Breast epithelium (tissue), 4 donors: ENCODE measurements around the gene GNG12. TPM values are rescaled to one million over a fixed set of nuclear protein-coding genes. Genes with fewer than 3 reads are reported as not detected.

Experiments
- DNase-seq, 2 donors: peaks; one replicate each; pipeline ENCODE4 v3.0.0-alpha.2; 2019; ENCODE audit warnings: low spot score in 2 of 2
- H3K27ac ChIP-seq, 2 donors: fragments of 200-600 bp; sonication (generic) in 1 of 2; one replicate each; pipeline ENCODE4 v1.5.1; 2016 to 2019; ENCODE audit warnings: mild to moderate bottlenecking in 1 of 2
- H3K27me3 ChIP-seq, 2 donors: fragments of 200-600 bp; sonication (generic) in 1 of 2; one replicate each; pipeline versions ENCODE4 v1.5.1 to v1.6.0; 2017 to 2019; ENCODE audit warnings: control low read depth in 1 of 2, mild to moderate bottlenecking in 1 of 2
- H3K36me3 ChIP-seq: fragments of 200-600 bp; one replicate; pipeline ENCODE4 v1.5.1; 2019
- H3K4me1 ChIP-seq, 2 donors: fragments of 200-600 bp; sonication (generic); one replicate each; pipeline ENCODE4 v1.5.1; 2016 to 2019; ENCODE audit warnings: control low read depth in 1 of 2
- H3K4me3 ChIP-seq, 3 donors: fragments of 200-600 bp; sonication (generic); 1 replicate in 2 of 3; 2 replicates in 1 of 3; pipeline ENCODE4 v1.5.1; 2016 to 2019; ENCODE audit warnings: mild to moderate bottlenecking in 3 of 3, moderate library complexity in 2 of 3
- H3K9me3 ChIP-seq, 2 donors: fragments of 200-600 bp; sonication (generic) in 1 of 2; one replicate each; pipeline ENCODE4 v1.5.1; 2016 to 2019; ENCODE audit warnings: control low read depth in 1 of 2
- CTCF ChIP-seq, 3 donors: fragments of 450-650 bp; IDR thresholded peaks; one replicate each; pipeline ENCODE4 v1.5.1; 2016 to 2017; ENCODE audit warnings: antibody characterized with exemption in 3 of 3, mild to moderate bottlenecking in 3 of 3, moderate library complexity in 3 of 3
- POLR2A ChIP-seq: fragments of 450-650 bp; IDR thresholded peaks from one replicate; pipeline ENCODE4 v1.6.1; 2016; ENCODE audit warnings: antibody characterized with exemption, mild to moderate bottlenecking, moderate library complexity
- POLR2AphosphoS5 ChIP-seq, 3 donors: sonication (generic); formaldehyde crosslinking; IDR thresholded peaks; one replicate each; pipeline ENCODE4 v1.6.1; 2017; ENCODE audit warnings: antibody characterized with exemption in 3 of 3
- intact Hi-C: fragments of 100-400 bp; cut with DNase I; formaldehyde crosslinking; loops from one replicate; pipeline ENCODE4 v1.15.1; 2023; ENCODE audit warnings: low total_unique reads
- total RNA-seq, 3 donors: library from RNA; depleted of rRNA; stranded (reverse); fragments of >200 nt; gene quantifications; one replicate each; pipeline ENCODE4 v1.1.0, GENCODE V29; 2016

Gene GNG12
- 100 to 1,000 TPM in 1 of 3 donors, 10 to 100 TPM in 2; 82.1 to 100 (median 87.5) TPM for total RNA-seq

DNA sequence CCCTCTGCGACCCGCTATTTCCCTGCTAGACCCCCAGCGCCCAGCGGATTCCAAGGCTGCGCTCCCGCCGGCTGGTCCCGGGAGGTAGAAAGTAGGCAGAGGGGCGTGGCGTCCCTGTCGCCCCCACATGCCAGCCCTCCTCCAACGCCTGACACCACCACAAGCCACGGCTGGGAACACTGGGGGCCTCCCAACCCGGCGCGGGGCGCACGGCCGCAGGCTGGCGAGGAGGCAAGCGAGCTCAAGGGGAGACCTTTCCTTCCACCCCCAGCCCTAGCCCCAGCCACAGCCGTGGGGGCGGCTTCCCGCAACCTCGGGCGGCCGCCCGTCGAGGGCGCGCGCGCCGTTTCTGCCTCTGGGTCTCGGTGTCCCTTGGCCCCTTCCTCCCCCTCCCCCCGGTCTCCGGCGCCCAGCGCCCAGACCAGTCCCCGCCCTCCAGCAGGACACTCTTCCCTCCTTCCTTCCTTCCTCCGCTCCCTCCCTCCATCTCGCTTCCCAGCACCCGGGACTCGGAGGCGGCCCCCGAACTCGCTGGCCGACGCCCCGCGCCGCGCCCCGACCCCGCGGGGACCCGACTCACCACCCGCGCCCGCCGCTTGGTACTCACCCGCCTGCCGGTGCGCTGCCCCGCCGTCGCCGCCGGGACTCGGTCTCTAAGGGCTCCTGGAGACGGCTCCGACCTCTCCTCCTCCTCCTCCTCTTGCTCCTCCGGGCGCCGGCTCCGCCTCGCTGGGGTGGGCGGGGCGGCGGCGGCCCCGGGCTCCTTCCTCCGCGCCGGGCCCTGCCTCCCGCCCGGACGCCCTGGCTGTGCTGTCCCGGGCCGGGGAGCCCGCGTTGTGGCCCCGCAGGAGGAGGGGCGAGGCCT is at the start of gene GNG12:
Gene GNG12 (minus strand): TSS at position 731 of the 865 bp plus-strand sequence. CDS start 125,781 bp downstream, outside the sequence.
- TF ChIP-seq POLR2AphosphoS5 (IDR thresholded peaks at IDR 0.05): peak in 2 of 3 donors; percentile 9 to 31
- TF ChIP-seq POLR2A: no peak
- no peaks in the 10 kb centered on the region for H3K36me3 ChIP-seq
- peak within 1 kb of the TSS; percentile 82 to 87 (median 83) for H3K4me3 ChIP-seq
- peak; percentile 57 to 60 for DNase-seq
- no peaks in the 10 kb centered on the region for H3K27me3 ChIP-seq
- intact Hi-C loops: no loop called here
- H3K4me1 ChIP-seq: no peaks in the 10 kb centered on the region
- H3K9me3 ChIP-seq: no peaks in the 10 kb centered on the region
- H3K27ac ChIP-seq: peak within 1 kb of the TSS; percentile 93 to 95

- Histone ChIP-seq H3K27me3 (no peaks in the 10 kb centered on the region), H3K36me3 (no peaks in the 10 kb centered on the region), H3K4me3 (no peak overlapping the region), H3K9me3 (no peaks in the 10 kb centered on the region), H3K27ac (no peak overlapping the region), H3K4me1 (no peaks in the 10 kb centered on the region)
- no peak for DNase-seq
- intact Hi-C loops: no loop called here
- TF ChIP-seq POLR2AphosphoS5 (IDR thresholded peaks at IDR 0.05) (no peak), CTCF (IDR thresholded peaks at IDR 0.05) (no peak), POLR2A (no peak)
Measured at GRCh38 chr1:67882196-67882958, 49.1 kb upstream of the GNG12 start.

GRCh38 chr1:67880056-67880601 is 46.9 kb upstream of the GNG12 start:
- no peaks in the 10 kb centered on the region for H3K9me3 ChIP-seq
- no peak for DNase-seq
- intact Hi-C loops: no loop called here

GRCh38 chr1:67879485-67879884 is 46.2 kb upstream of the GNG12 start:
- no peak for DNase-seq
- no peaks in the 10 kb centered on the region for H3K4me1 ChIP-seq

More at GRCh38 chr1:67880056-67880601, 46.9 kb upstream of the GNG12 start:
- TF ChIP-seq POLR2AphosphoS5 (IDR thresholded peaks at IDR 0.05) (no peak), POLR2A (no peak), CTCF (IDR thresholded peaks at IDR 0.05) (no peak)
- Histone ChIP-seq H3K4me1 (no peaks in the 10 kb centered on the region), H3K27me3 (no peaks in the 10 kb centered on the region), H3K4me3 (no peak overlapping the region), H3K27ac (no peak overlapping the region), H3K36me3 (no peaks in the 10 kb centered on the region)

More at GRCh38 chr1:67879485-67879884, 46.2 kb upstream of the GNG12 start:
- Histone ChIP-seq H3K36me3 (no peaks in the 10 kb centered on the region), H3K27me3 (no peaks in the 10 kb centered on the region), H3K4me3 (no peak overlapping the region), H3K9me3 (no peaks in the 10 kb centered on the region), H3K27ac (no peak overlapping the region)
- intact Hi-C loops: no loop called here
- TF ChIP-seq POLR2AphosphoS5 (IDR thresholded peaks at IDR 0.05): no peak
- TF ChIP-seq CTCF (IDR thresholded peaks at IDR 0.05): no peak
- no peak for TF ChIP-seq POLR2A
